DND-41 (cell line): ENCODE data around the gene SMIM35.

Experiments
- EZH2 ChIP-seq: IDR thresholded peaks from 3 replicates; pipeline ENCODE4 v1.6.1; 2012; ENCODE audit warnings: borderline replicate concordance, low read depth, mild to moderate bottlenecking, moderate library complexity, low read length, inconsistent platforms; ENCODE audit not compliant: severe bottlenecking
- TF ChIP-seq, protein P1 (sequence below): IDR thresholded peaks from 2 replicates; pipeline ENCODE4 v1.5.1; 2012; ENCODE audit warnings: borderline replicate concordance, low read length, moderate library complexity, mild to moderate bottlenecking; ENCODE audit not compliant: poor library complexity, severe bottlenecking; ENCODE audit errors: extremely low read depth

DNA sequence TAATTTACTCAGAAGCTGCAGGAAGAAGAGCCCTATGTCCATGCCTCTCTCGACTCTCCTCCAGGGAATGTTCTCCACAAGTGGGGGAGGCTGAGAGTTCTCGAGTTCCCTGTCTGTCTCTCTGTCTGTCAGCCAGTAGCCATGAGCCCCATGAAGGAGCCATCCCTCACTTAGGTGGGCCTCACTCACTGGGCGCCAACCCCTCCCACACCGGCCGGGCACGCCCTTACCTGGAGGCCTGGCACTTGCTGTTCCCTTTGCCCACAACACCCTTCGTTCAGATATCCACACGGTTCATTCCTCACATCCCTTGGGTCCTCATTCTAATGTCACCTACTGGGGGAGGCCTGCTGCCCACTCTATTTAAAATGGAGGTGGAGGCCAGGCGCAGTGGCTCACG is 114.7 kb downstream of the SMIM35 start:
- TF ChIP-seq, protein P1, sequence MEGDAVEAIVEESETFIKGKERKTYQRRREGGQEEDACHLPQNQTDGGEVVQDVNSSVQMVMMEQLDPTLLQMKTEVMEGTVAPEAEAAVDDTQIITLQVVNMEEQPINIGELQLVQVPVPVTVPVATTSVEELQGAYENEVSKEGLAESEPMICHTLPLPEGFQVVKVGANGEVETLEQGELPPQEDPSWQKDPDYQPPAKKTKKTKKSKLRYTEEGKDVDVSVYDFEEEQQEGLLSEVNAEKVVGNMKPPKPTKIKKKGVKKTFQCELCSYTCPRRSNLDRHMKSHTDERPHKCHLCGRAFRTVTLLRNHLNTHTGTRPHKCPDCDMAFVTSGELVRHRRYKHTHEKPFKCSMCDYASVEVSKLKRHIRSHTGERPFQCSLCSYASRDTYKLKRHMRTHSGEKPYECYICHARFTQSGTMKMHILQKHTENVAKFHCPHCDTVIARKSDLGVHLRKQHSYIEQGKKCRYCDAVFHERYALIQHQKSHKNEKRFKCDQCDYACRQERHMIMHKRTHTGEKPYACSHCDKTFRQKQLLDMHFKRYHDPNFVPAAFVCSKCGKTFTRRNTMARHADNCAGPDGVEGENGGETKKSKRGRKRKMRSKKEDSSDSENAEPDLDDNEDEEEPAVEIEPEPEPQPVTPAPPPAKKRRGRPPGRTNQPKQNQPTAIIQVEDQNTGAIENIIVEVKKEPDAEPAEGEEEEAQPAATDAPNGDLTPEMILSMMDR, result no peak
- no peak for TF ChIP-seq EZH2
